SU-DHL-6 (cell line): Measurements from ENCODE around the gene LRRC4C.

ENCODE experiments used
- H2AFZ ChIP-seq: fragments of 200-600 bp; sonication (generic); 2 replicates; pipeline ENCODE4 v1.6.1; 2014; ENCODE audit warnings: low read depth, mild to moderate bottlenecking, moderate library complexity, mixed read lengths, antibody characterized with exemption, low read length; ENCODE audit not compliant: severe bottlenecking
- H3F3A ChIP-seq: fragments of 200-600 bp; shearing (Covaris generic); 2 replicates; pipeline ENCODE4 v1.6.0; 2016; ENCODE audit warnings: antibody characterized with exemption, mild to moderate bottlenecking; ENCODE audit not compliant: insufficient read depth
- H3K27ac ChIP-seq: fragments of 200-600 bp; sonication (generic); 2 replicates; pipeline ENCODE4 v1.5.1; 2016; ENCODE audit warnings: low read depth, mild to moderate bottlenecking, low read length, moderate library complexity, mixed read lengths
- H3K27me3 ChIP-seq: fragments of 200-600 bp; sonication (generic), shearing (Covaris generic); 2 replicates; pipeline ENCODE4 v1.6.0; 2014; ENCODE audit warnings: mild to moderate bottlenecking, low read length
- H3K36me3 ChIP-seq: fragments of 200-600 bp; sonication (generic); 2 replicates; pipeline ENCODE4 v1.6.1; 2014; ENCODE audit warnings: mild to moderate bottlenecking, low read length, mixed read lengths
- H3K4me2 ChIP-seq: fragments of 300-600, 200-600 bp; shearing (Covaris generic), sonication (generic); 2 replicates; pipeline ENCODE4 v1.6.0; 2014; ENCODE audit warnings: low read length, low read depth, mild to moderate bottlenecking; ENCODE audit not compliant: poor library complexity, severe bottlenecking
- H3K4me3 ChIP-seq: fragments of 200-600 bp; sonication (generic); 2 replicates; pipeline ENCODE4 v1.5.1; 2014; ENCODE audit warnings: antibody characterized with exemption, low read length, mild to moderate bottlenecking, mixed read lengths; ENCODE audit not compliant: insufficient read depth, poor library complexity, severe bottlenecking
- H3K79me2 ChIP-seq: fragments of 200-600 bp; sonication (generic); 2 replicates; pipeline ENCODE4 v1.6.1; 2014; ENCODE audit warnings: mild to moderate bottlenecking, low read length, moderate library complexity; ENCODE audit not compliant: insufficient read depth
- H3K9ac ChIP-seq: fragments of 200-600 bp; sonication (generic); 2 replicates; pipeline ENCODE4 v1.7.0; 2014; ENCODE audit warnings: mild to moderate bottlenecking, low read length
- H3K9me2 ChIP-seq: fragments of 200-600 bp; sonication (generic); replicated peaks from 2 replicates; pipeline ENCODE4 v1.6.1; 2014; ENCODE audit warnings: low read length; ENCODE audit not compliant: insufficient read depth
- H3K9me3 ChIP-seq: fragments of 200-600 bp; sonication (generic); 2 replicates; pipeline ENCODE4 v1.6.1; 2014; ENCODE audit warnings: low read length, mixed read lengths; ENCODE audit not compliant: insufficient read depth
- H4K20me1 ChIP-seq: fragments of 200-600 bp; sonication (generic); 2 replicates; pipeline ENCODE4 v1.6.1; 2014; ENCODE audit warnings: low read depth, mild to moderate bottlenecking, antibody characterized with exemption, low read length, moderate library complexity, mixed read lengths
- CTCF ChIP-seq: fragments of 200-600 bp; sonication (generic); IDR thresholded peaks from one replicate; pipeline ENCODE4 v1.5.1; 2017; ENCODE audit warnings: antibody characterized with exemption, mild to moderate bottlenecking, low read length, moderate library complexity; ENCODE audit not compliant: insufficient read depth, poor library complexity, severe bottlenecking
- EZH2phosphoT487 ChIP-seq: fragments of 200-600 bp; sonication (generic), shearing (Covaris generic); conservative IDR thresholded peaks from 2 replicates; pipeline ENCODE4 v1.6.1; 2018; ENCODE audit warnings: mild to moderate bottlenecking, antibody characterized with exemption, low read length, moderate library complexity, mixed read lengths

LRRC4C gene

GRCh38 chr11:40100781-40101180 lies 1358.7 kb downstream of the LRRC4C start:
- Histone ChIP-seq H2AFZ (no peak overlapping the region), H3K9ac (no peak overlapping the region), H3K36me3 (no peaks in the 10 kb centered on the region), H3K79me2 (no peaks in the 10 kb centered on the region), H3K27me3 (no peaks in the 10 kb centered on the region), H3K27ac (no peak overlapping the region), H3K9me3 (no peaks in the 10 kb centered on the region), H3F3A (no peaks in the 10 kb centered on the region), H3K9me2 (no peaks in the 10 kb centered on the region), H3K4me2 (no peak overlapping the region), H4K20me1 (no peaks in the 10 kb centered on the region), H3K4me3 (no peak overlapping the region)
- TF ChIP-seq EZH2phosphoT487 (no peak), CTCF (no peak)

GRCh38 chr11:40100162-40100553 lies 1359.3 kb downstream of the LRRC4C start:
- TF ChIP-seq CTCF: no peak
- TF ChIP-seq EZH2phosphoT487: no peak
- H3F3A ChIP-seq: no peaks in the 10 kb centered on the region
- no peak overlapping the region for H3K27ac ChIP-seq
- H3K9me2 ChIP-seq: no peaks in the 10 kb centered on the region
- H3K4me2 ChIP-seq: no peak overlapping the region
- no peaks in the 10 kb centered on the region for H4K20me1 ChIP-seq
- H2AFZ ChIP-seq: no peak overlapping the region
- H3K9me3 ChIP-seq: no peaks in the 10 kb centered on the region
- H3K27me3 ChIP-seq: no peaks in the 10 kb centered on the region
- no peak overlapping the region for H3K4me3 ChIP-seq
- no peaks in the 10 kb centered on the region for H3K36me3 ChIP-seq
- H3K9ac ChIP-seq: no peak overlapping the region
- H3K79me2 ChIP-seq: no peaks in the 10 kb centered on the region

GRCh38 chr11:40099426-40100161 lies 1359.9 kb downstream of the LRRC4C start:
- H3K4me2 ChIP-seq: no peak overlapping the region
- H3K9me3 ChIP-seq: no peaks in the 10 kb centered on the region
- no peak overlapping the region for H3K9ac ChIP-seq
- H3K4me3 ChIP-seq: no peak overlapping the region
- no peak overlapping the region for H2AFZ ChIP-seq
- no peak overlapping the region for H3K27ac ChIP-seq
- H3K27me3 ChIP-seq: no peaks in the 10 kb centered on the region
- H3F3A ChIP-seq: no peaks in the 10 kb centered on the region
- H3K9me2 ChIP-seq: no peaks in the 10 kb centered on the region
- no peaks in the 10 kb centered on the region for H3K79me2 ChIP-seq
- TF ChIP-seq CTCF (no peak), EZH2phosphoT487 (no peak)
- H3K36me3 ChIP-seq: no peaks in the 10 kb centered on the region
- no peaks in the 10 kb centered on the region for H4K20me1 ChIP-seq
